Measurements from ENCODE around the gene ORM2.

DNA sequence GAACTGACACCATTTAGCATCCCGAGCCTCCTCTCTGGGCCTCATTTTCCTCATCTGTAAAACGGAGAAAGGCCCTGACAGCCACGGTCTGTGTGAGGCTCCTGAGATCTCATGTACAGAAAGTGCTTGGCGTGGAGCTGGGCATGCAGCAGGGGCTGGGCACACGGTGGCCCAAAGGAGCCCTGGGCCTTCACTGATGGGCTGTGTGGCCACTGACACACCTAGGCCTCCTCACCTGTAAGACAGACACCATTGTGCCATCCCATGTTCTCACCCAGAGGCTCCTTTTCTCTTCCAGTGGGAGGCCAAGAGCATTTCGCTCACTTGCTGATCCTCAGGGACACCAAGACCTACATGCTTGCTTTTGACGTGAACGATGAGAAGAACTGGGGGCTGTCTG is 5.2 kb upstream of the ORM2 start:
- no peak for TF ChIP-seq POLR2AphosphoS5 (IDR thresholded peaks at IDR 0.05; ENCODE audit: low read depth, low read length)
- TF ChIP-seq ZNF777 (CRISPR knock-in tag; IDR thresholded peaks at IDR 0.05) = no peak
- no peak; a peak in 1 of 4 replicates for TF ChIP-seq POLR2A (IDR thresholded peaks at IDR 0.05; ENCODE audit: insufficient read depth in 1 of 2, low read depth in 2 of 2, low read length in 2 of 2)
- no peak for TF ChIP-seq CREM (IDR thresholded peaks at IDR 0.05)
- TF ChIP-seq CREM (CRISPR knock-in tag; IDR thresholded peaks at IDR 0.05) = no peak
- TF ChIP-seq, protein P1, sequence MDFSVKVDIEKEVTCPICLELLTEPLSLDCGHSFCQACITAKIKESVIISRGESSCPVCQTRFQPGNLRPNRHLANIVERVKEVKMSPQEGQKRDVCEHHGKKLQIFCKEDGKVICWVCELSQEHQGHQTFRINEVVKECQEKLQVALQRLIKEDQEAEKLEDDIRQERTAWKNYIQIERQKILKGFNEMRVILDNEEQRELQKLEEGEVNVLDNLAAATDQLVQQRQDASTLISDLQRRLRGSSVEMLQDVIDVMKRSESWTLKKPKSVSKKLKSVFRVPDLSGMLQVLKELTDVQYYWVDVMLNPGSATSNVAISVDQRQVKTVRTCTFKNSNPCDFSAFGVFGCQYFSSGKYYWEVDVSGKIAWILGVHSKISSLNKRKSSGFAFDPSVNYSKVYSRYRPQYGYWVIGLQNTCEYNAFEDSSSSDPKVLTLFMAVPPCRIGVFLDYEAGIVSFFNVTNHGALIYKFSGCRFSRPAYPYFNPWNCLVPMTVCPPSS (IDR thresholded peaks at IDR 0.05) = no peak
- no peak for TF ChIP-seq SRF (IDR thresholded peaks at IDR 0.05; ENCODE audit: low read depth, low read length)
- TF ChIP-seq, protein P2, sequence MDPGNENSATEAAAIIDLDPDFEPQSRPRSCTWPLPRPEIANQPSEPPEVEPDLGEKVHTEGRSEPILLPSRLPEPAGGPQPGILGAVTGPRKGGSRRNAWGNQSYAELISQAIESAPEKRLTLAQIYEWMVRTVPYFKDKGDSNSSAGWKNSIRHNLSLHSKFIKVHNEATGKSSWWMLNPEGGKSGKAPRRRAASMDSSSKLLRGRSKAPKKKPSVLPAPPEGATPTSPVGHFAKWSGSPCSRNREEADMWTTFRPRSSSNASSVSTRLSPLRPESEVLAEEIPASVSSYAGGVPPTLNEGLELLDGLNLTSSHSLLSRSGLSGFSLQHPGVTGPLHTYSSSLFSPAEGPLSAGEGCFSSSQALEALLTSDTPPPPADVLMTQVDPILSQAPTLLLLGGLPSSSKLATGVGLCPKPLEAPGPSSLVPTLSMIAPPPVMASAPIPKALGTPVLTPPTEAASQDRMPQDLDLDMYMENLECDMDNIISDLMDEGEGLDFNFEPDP (CRISPR knock-in tag; conservative IDR thresholded peaks at IDR 0.05) = no peak
- TF ChIP-seq, protein P3, sequence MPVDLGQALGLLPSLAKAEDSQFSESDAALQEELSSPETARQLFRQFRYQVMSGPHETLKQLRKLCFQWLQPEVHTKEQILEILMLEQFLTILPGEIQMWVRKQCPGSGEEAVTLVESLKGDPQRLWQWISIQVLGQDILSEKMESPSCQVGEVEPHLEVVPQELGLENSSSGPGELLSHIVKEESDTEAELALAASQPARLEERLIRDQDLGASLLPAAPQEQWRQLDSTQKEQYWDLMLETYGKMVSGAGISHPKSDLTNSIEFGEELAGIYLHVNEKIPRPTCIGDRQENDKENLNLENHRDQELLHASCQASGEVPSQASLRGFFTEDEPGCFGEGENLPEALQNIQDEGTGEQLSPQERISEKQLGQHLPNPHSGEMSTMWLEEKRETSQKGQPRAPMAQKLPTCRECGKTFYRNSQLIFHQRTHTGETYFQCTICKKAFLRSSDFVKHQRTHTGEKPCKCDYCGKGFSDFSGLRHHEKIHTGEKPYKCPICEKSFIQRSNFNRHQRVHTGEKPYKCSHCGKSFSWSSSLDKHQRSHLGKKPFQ (CRISPR knock-in tag; IDR thresholded peaks at IDR 0.05; ENCODE audit: insufficient replicate concordance) = no peak
- TF ChIP-seq KAT7 (CRISPR knock-in tag; IDR thresholded peaks at IDR 0.05; ENCODE audit: borderline replicate concordance) = no peak
- no peak for TF ChIP-seq ZNF17 (CRISPR knock-in tag; IDR thresholded peaks at IDR 0.05)
- no peak for TF ChIP-seq ASH2L (IDR thresholded peaks at IDR 0.05; ENCODE audit: insufficient read length, low read depth, low read length)

Measured in HepG2 (cell line).